Measurements from ENCODE around the gene TEX264. TPM values are rescaled to one million over a fixed set of nuclear protein-coding genes. Genes with fewer than 3 reads are reported as not detected.

TEX264 gene
- total and polyA plus RNA-seq, 2 experiments from 2014 or later: 74.1 to 83.9 TPM

GRCh38 chr3:51727500-51727899, 56.4 kb downstream of the TEX264 start:
- H3K27me3 ChIP-seq: no peaks in the 10 kb centered on the region
- no peaks in the 10 kb centered on the region for H3K36me3 ChIP-seq
- no peak overlapping the region for H3K4me3 ChIP-seq
- no peak overlapping the region for H3K27ac ChIP-seq
- H3K9me3 ChIP-seq (ENCODE audit: low read depth): no peaks in the 10 kb centered on the region
- DNase-seq (ENCODE audit: low read depth in 1 of 2, low spot score in 1 of 2): no peak
- TF ChIP-seq CTCF (IDR thresholded peaks at IDR 0.05; ENCODE audit: low read depth, low read length): no peak
- no peaks in the 10 kb centered on the region for H3K4me1 ChIP-seq (ENCODE audit: low read depth)

- Histone ChIP-seq H3K27me3 (no peaks in the 10 kb centered on the region), H3K27ac (no peak overlapping the region), H3K36me3 (no peaks in the 10 kb centered on the region), H3K4me1 (ENCODE audit: low read depth) (no peaks in the 10 kb centered on the region), H3K4me3 (no peak overlapping the region), H3K9me3 (ENCODE audit: low read depth) (no peaks in the 10 kb centered on the region)
- no peak for DNase-seq (ENCODE audit: low read depth in 1 of 2, low spot score in 1 of 2)
- no peak for TF ChIP-seq CTCF (IDR thresholded peaks at IDR 0.05; ENCODE audit: low read depth, low read length)
These were observed 58.1 kb downstream of the TEX264 start for GRCh38 chr3:51729042-51729633.

- Histone ChIP-seq H3K4me1 (ENCODE audit: low read depth) (no peaks in the 10 kb centered on the region), H3K36me3 (no peaks in the 10 kb centered on the region), H3K27me3 (no peaks in the 10 kb centered on the region), H3K9me3 (ENCODE audit: low read depth) (no peaks in the 10 kb centered on the region), H3K27ac (no peak overlapping the region), H3K4me3 (no peak overlapping the region)
- TF ChIP-seq CTCF (IDR thresholded peaks at IDR 0.05; ENCODE audit: low read depth, low read length): no peak
- no peak for DNase-seq (ENCODE audit: low read depth in 1 of 2, low spot score in 1 of 2)
These were observed 63.0 kb downstream of the TEX264 start for GRCh38 chr3:51733859-51734571.

GRCh38 chr3:51734572-51734907, 63.5 kb downstream of the TEX264 start:
- DNase-seq (ENCODE audit: low read depth in 1 of 2, low spot score in 1 of 2): no peak
- no peak for TF ChIP-seq CTCF (IDR thresholded peaks at IDR 0.05; ENCODE audit: low read depth, low read length)
- no peak overlapping the region for H3K4me3 ChIP-seq

GRCh38 chr3:51735039-51735438, 64.0 kb downstream of the TEX264 start:
- TF ChIP-seq CTCF (IDR thresholded peaks at IDR 0.05; ENCODE audit: low read depth, low read length): no peak
- H3K27ac ChIP-seq: no peak overlapping the region
- H3K4me3 ChIP-seq: no peak overlapping the region
- H3K4me1 ChIP-seq (ENCODE audit: low read depth): no peaks in the 10 kb centered on the region
- H3K9me3 ChIP-seq (ENCODE audit: low read depth): no peaks in the 10 kb centered on the region
- H3K36me3 ChIP-seq: no peaks in the 10 kb centered on the region
- DNase-seq (ENCODE audit: low read depth in 1 of 2, low spot score in 1 of 2): no peak
- H3K27me3 ChIP-seq: no peaks in the 10 kb centered on the region

More at GRCh38 chr3:51734572-51734907, 63.5 kb downstream of the TEX264 start:
- Histone ChIP-seq H3K36me3 (no peaks in the 10 kb centered on the region), H3K9me3 (ENCODE audit: low read depth) (no peaks in the 10 kb centered on the region), H3K27me3 (no peaks in the 10 kb centered on the region), H3K27ac (no peak overlapping the region), H3K4me1 (ENCODE audit: low read depth) (no peaks in the 10 kb centered on the region)
